ENCODE measurements around the gene GPR62. TPM values are rescaled to one million over a fixed set of nuclear protein-coding genes. Genes with fewer than 3 reads are reported as not detected.

GPR62 gene
- total and polyA plus RNA-seq, 11 donors: 0.06 to 0.27 (median 0.20) TPM; not detected in 4

DNA sequence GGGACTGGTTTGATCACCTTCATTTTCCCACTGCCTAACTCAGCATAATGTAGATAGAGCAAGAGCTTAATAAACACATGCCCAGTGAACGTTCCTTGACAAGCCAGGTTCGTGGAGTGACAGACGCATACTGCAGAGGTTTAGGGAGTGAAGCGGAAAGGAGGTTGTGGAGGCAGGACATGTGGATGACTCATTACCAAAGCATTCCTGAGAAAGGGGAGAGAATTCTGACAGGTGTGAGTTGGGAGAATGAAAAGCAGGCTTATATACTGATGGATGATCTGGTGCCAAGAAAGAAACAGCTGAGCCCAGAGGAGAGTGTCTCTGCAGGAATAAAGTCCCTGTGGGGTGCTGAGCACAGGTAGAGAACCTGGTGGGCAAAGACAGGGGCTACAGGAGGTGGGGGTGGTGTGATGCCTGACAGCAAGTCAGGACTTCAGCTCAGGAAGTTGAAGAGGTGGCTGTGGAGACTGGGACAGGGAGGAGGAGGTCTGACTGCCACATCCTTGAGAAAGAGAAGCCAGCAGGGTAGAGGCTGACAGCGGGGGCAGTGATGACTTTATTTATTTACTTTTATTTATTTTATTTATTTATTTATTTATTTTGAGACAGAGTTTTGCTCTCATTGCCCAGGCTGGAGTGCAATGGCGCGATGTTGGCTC is 42.9 kb downstream of the GPR62 start:
- TF ChIP-seq CTCF (IDR thresholded peaks at IDR 0.05): no peak
- TF ChIP-seq POLR2A (IDR thresholded peaks at IDR 0.05): no peak
- no peak for DNase-seq
- H3K9me3 ChIP-seq: no peaks in the 10 kb centered on the region
- WGBS, 4 donors: 49 to 56% (median 55%) methylated on average over 7 of the region's 7 CpGs
- no peak overlapping the region for H3K27ac ChIP-seq
- peaks cover 0 to 22% (median 19%) of the 10 kb centered on the region in 9 donors for H3K36me3 ChIP-seq
- no peak overlapping the region for H3K4me3 ChIP-seq
- H3K27me3 ChIP-seq: no peaks in the 10 kb centered on the region
- peaks cover 0 to 27% (median 16%) of the 10 kb centered on the region in 12 donors for H3K4me1 ChIP-seq
- intact Hi-C loops (cut with DNase I): loop anchor here in 3 of 10 donors (5.0 to 10.0 kb wide), 3 partner anchors 274 to 337 kb away; partner anchors contain the start of gene GLYCTK (in 1 of the 3)
- ATAC-seq: no peak

GRCh38 chr3:51998774-51999173 is 43.6 kb downstream of the GPR62 start:
- TF ChIP-seq CTCF (IDR thresholded peaks at IDR 0.05): no peak
- TF ChIP-seq POLR2A (IDR thresholded peaks at IDR 0.05): no peak
- intact Hi-C loops (cut with DNase I): loop anchor here in 3 of 10 donors (5.0 to 10.0 kb wide), 3 partner anchors 274 to 336 kb away; partner anchors contain the start of gene GLYCTK (in 1 of the 3)
- ATAC-seq (no peak), DNase-seq (no peak)
- 63 to 79% (median 78%) methylated on average over 7 of the region's 7 CpGs for WGBS, 4 donors
- H3K27ac ChIP-seq: no peak overlapping the region
- peaks cover 0 to 25% (median 16%) of the 10 kb centered on the region in 12 donors for H3K4me1 ChIP-seq
- peaks cover 0 to 15% (median 12%) of the 10 kb centered on the region in 9 donors for H3K36me3 ChIP-seq
- no peaks in the 10 kb centered on the region for H3K9me3 ChIP-seq
- H3K27me3 ChIP-seq: no peaks in the 10 kb centered on the region
- H3K4me3 ChIP-seq: no peak overlapping the region

GRCh38 chr3:51999846-52000245 is 44.7 kb downstream of the GPR62 start:
- peaks cover 0 to 25% (median 18%) of the 10 kb centered on the region in 12 donors for H3K4me1 ChIP-seq
- no peak overlapping the region for H3K27ac ChIP-seq
- ATAC-seq (no peak), DNase-seq (no peak)
- H3K9me3 ChIP-seq: no peaks in the 10 kb centered on the region
- H3K27me3 ChIP-seq: no peaks in the 10 kb centered on the region
- peaks cover 0 to 4% (median 2%) of the 10 kb centered on the region in 9 donors for H3K36me3 ChIP-seq
- H3K4me3 ChIP-seq: no peak overlapping the region
- WGBS, 4 donors: 57 to 85% (median 83%) methylated on average over 2 of the region's 2 CpGs
- no peak for TF ChIP-seq CTCF (IDR thresholded peaks at IDR 0.05)
- TF ChIP-seq POLR2A (IDR thresholded peaks at IDR 0.05): no peak
- intact Hi-C loops (cut with DNase I): loop anchor here (2.0 to 10.0 kb wide), 9 partner anchors 122 to 345 kb away; partner anchors contain the start of gene GLYCTK (in 1 of the 10)

GRCh38 chr3:52001443-52001974 is 46.3 kb downstream of the GPR62 start:
- ATAC-seq (peak; percentile 35 to 67 (median 63)), DNase-seq (peak; percentile 69 to 88 (median 74))
- Histone ChIP-seq H3K27me3 (no peaks in the 10 kb centered on the region), H3K36me3 (no peaks in the 10 kb centered on the region), H3K9me3 (no peaks in the 10 kb centered on the region), H3K4me3 (no peak overlapping the region), H3K4me1 (peaks cover 13 to 34% (median 31%) of the 10 kb centered on the region in 12 donors), H3K27ac (no peak overlapping the region)
- intact Hi-C loops (cut with DNase I): loop anchor here in 9 of 10 donors (1.0 to 10.0 kb wide), 9 partner anchors 121 to 343 kb away; no protein-coding TSS in a partner anchor
- WGBS, 4 donors: 1 to 2% (median 2%) methylated on average over 16 to 18 of the region's 18 CpGs
- TF ChIP-seq POLR2A (IDR thresholded peaks at IDR 0.05): no peak
- TF ChIP-seq CTCF (IDR thresholded peaks at IDR 0.05): peak; percentile 76 to 96 (median 90)
